Parathyroid adenoma (tissue), 2 donors: Measurements from ENCODE around the gene NOBOX.

Experiments
- H2AFZ ChIP-seq: fragments of 300-600 bp; sonication (generic); one replicate; pipeline ENCODE4 v1.7.0; 2017; ENCODE audit warnings: antibody characterized with exemption, mild to moderate bottlenecking
- H3K27ac ChIP-seq: fragments of 300-600 bp; sonication (generic); one replicate; pipeline ENCODE4 v1.7.0; 2017
- H3K27me3 ChIP-seq: fragments of 300-600 bp; sonication (generic); one replicate; pipeline ENCODE4 v1.7.0; 2017; ENCODE audit warnings: low read length; ENCODE audit not compliant: control insufficient read depth, insufficient read depth
- H3K36me3 ChIP-seq: fragments of 300-600 bp; sonication (generic); one replicate; pipeline ENCODE4 v1.7.0; 2017; ENCODE audit warnings: low read length; ENCODE audit not compliant: control insufficient read depth, insufficient read depth
- H3K4me1 ChIP-seq: fragments of 300-600 bp; sonication (generic); one replicate; pipeline ENCODE4 v1.7.0; 2017; ENCODE audit warnings: control low read depth
- H3K4me2 ChIP-seq: fragments of 300-600 bp; sonication (generic); one replicate; pipeline ENCODE4 v1.7.0; 2017; ENCODE audit warnings: low read length
- H3K4me3 ChIP-seq: fragments of 300-600 bp; sonication (generic); one replicate; pipeline ENCODE4 v1.7.0; 2017; ENCODE audit warnings: low read depth, low read length
- H3K79me2 ChIP-seq: fragments of 300-600 bp; sonication (generic); one replicate; pipeline ENCODE4 v1.7.0; 2017; ENCODE audit warnings: control low read depth
- H3K9ac ChIP-seq: fragments of 300-600 bp; sonication (generic); one replicate; pipeline ENCODE4 v1.7.0; 2017; ENCODE audit warnings: mild to moderate bottlenecking
- H3K9me3 ChIP-seq: fragments of 300-600 bp; sonication (generic); one replicate; pipeline ENCODE4 v1.7.0; 2017; ENCODE audit warnings: low read length; ENCODE audit not compliant: control insufficient read depth
- TF ChIP-seq, protein P1 (sequence below): fragments of 300-600 bp; sonication (generic); IDR thresholded peaks from one replicate; pipeline ENCODE4 v1.7.0; 2017; ENCODE audit warnings: antibody characterized with exemption, mild to moderate bottlenecking
- donor health status: primary hyperparathyroidism.

Gene NOBOX

GRCh38 chr7:144403649-144404061 lies at the start of gene NOBOX:
NOBOX (minus strand) TSS chr7:144403693.
- H3K79me2 ChIP-seq, result no peaks in the 10 kb centered on the region
- no peaks in the 10 kb centered on the region for H3K27me3 ChIP-seq
- H3K27ac ChIP-seq, result no peak within 1 kb of the TSS
- H3K36me3 ChIP-seq, result no peaks in the 10 kb centered on the region
- no peak within 1 kb of the TSS for H2AFZ ChIP-seq
- no peak within 1 kb of the TSS for H3K4me3 ChIP-seq
- H3K9ac ChIP-seq, result no peak within 1 kb of the TSS
- no peak within 1 kb of the TSS for H3K4me2 ChIP-seq
- no peaks in the 10 kb centered on the region for H3K4me1 ChIP-seq
- TF ChIP-seq, protein P1, sequence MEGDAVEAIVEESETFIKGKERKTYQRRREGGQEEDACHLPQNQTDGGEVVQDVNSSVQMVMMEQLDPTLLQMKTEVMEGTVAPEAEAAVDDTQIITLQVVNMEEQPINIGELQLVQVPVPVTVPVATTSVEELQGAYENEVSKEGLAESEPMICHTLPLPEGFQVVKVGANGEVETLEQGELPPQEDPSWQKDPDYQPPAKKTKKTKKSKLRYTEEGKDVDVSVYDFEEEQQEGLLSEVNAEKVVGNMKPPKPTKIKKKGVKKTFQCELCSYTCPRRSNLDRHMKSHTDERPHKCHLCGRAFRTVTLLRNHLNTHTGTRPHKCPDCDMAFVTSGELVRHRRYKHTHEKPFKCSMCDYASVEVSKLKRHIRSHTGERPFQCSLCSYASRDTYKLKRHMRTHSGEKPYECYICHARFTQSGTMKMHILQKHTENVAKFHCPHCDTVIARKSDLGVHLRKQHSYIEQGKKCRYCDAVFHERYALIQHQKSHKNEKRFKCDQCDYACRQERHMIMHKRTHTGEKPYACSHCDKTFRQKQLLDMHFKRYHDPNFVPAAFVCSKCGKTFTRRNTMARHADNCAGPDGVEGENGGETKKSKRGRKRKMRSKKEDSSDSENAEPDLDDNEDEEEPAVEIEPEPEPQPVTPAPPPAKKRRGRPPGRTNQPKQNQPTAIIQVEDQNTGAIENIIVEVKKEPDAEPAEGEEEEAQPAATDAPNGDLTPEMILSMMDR, result no peak
- no peaks in the 10 kb centered on the region for H3K9me3 ChIP-seq

- Histone ChIP-seq H3K27me3 (no peaks in the 10 kb centered on the region), H3K36me3 (no peaks in the 10 kb centered on the region), H3K4me3 (no peak overlapping the region), H3K27ac (no peak overlapping the region), H3K9me3 (no peaks in the 10 kb centered on the region), H3K4me2 (no peak overlapping the region), H3K4me1 (no peaks in the 10 kb centered on the region), H3K79me2 (no peaks in the 10 kb centered on the region), H3K9ac (no peak overlapping the region), H2AFZ (no peak overlapping the region)
- TF ChIP-seq, protein P1, result no peak
Observed at GRCh38 chr7:144452064-144452463, 48.6 kb upstream of the NOBOX start.

GRCh38 chr7:144445590-144445989 lies 42.1 kb upstream of the NOBOX start:
- H3K27me3 ChIP-seq, result no peaks in the 10 kb centered on the region
- H3K4me3 ChIP-seq, result no peak overlapping the region
- H3K9ac ChIP-seq, result no peak overlapping the region
- no peak overlapping the region for H2AFZ ChIP-seq
- H3K4me2 ChIP-seq, result no peak overlapping the region
- H3K4me1 ChIP-seq, result no peaks in the 10 kb centered on the region
- no peaks in the 10 kb centered on the region for H3K9me3 ChIP-seq
- no peak overlapping the region for H3K27ac ChIP-seq
- H3K36me3 ChIP-seq, result no peaks in the 10 kb centered on the region
- TF ChIP-seq, protein P1, result no peak
- H3K79me2 ChIP-seq, result no peaks in the 10 kb centered on the region

DNA sequence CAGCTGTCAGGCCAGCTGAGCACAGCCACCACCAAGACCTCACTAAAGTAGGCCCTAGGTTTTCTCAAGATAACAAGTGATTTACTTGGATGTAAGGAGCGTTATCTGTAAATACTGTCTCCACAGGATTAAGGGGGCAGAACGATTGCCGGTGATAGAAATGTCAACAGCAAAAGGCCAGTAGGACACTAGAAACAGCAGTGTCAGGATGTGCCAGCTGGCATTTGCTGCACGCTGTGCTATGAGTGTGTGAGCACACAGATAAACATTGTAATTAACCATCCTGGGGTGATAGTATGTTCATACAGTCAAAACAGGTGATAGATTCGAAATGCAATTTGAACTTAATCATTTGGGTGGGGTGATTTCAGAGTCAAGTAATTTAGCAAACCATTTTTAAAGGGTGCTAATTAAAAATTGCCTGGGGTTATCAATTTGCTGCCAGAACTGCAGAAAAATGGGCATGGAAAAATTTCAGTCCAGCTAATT lies 36.3 kb upstream of the NOBOX start:
- no peak overlapping the region for H3K4me3 ChIP-seq
- H3K9ac ChIP-seq, result no peak overlapping the region
- TF ChIP-seq, protein P1, result no peak
- no peaks in the 10 kb centered on the region for H3K4me1 ChIP-seq
- no peak overlapping the region for H3K4me2 ChIP-seq
- H3K9me3 ChIP-seq, result no peaks in the 10 kb centered on the region
- H2AFZ ChIP-seq, result no peak overlapping the region
- no peaks in the 10 kb centered on the region for H3K36me3 ChIP-seq
- no peaks in the 10 kb centered on the region for H3K79me2 ChIP-seq
- no peaks in the 10 kb centered on the region for H3K27me3 ChIP-seq
- H3K27ac ChIP-seq, result no peak overlapping the region

DNA sequence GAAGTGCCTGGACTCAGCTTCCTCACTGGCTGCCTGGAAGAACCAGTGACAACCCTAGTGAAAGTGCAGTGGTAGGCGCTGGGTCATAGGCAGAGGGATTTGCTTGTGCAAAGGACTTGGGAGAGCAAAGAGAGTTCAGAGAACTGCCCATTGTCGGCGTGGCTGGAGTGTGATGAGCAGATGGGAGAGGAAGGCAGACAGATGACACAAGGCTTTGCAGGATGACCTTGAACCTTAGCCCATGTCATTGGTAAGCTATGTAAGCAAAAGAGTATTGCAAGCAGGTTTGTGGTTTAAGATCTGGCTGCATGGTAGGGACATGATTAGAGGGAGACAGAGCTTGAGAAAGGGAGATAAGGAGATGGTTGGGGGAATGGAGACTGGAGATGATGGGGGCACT lies 35.3 kb upstream of the NOBOX start:
- Histone ChIP-seq H3K9me3 (no peaks in the 10 kb centered on the region), H2AFZ (no peak overlapping the region), H3K79me2 (no peaks in the 10 kb centered on the region), H3K27me3 (no peaks in the 10 kb centered on the region), H3K4me3 (no peak overlapping the region), H3K36me3 (no peaks in the 10 kb centered on the region), H3K9ac (no peak overlapping the region), H3K4me1 (no peaks in the 10 kb centered on the region), H3K27ac (no peak overlapping the region), H3K4me2 (no peak overlapping the region)
- TF ChIP-seq, protein P1, result no peak
